PC-3 (cell line): ENCODE data around the gene RRBP1.

Experiments used
- EZH2phosphoT487 ChIP-seq: fragments of 300-600 bp; sonication (generic); IDR thresholded peaks from 2 replicates; pipeline ENCODE4 v1.6.1; 2018; ENCODE audit warnings: mild to moderate bottlenecking, antibody characterized with exemption, low read length, borderline replicate concordance
- TF ChIP-seq, protein P1 (sequence below): fragments of 300-600 bp; sonication (generic); conservative IDR thresholded peaks from 2 replicates; pipeline ENCODE4 v1.5.1; 2017; ENCODE audit warnings: antibody characterized with exemption, low read depth, mild to moderate bottlenecking, low read length

DNA sequence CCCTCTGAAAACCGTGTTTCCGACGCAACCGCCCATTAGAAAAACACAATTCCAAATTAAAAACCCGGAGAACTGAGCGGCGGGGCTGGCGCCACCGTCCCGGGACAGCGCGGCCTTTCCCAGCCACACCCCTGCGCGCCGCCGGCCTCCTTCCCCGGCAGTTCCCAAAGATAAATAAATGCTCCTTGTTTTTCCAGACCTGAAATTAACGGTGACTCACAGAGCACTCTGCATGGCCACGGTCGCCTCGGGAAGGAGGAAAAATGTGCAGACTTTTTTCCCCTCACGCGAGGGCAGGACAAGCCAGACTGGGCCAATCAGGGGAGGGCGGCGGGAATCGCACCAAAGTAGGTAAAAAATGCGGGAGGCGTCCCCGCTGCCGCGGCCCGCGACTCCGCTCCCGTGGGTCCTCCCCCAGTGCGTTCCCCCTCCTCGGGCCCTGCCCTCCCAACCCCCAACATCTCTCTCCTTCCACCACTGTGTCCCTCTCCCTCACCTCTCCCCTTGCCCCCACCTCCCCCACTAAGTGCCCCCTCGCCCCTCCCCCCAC is 113.0 kb downstream of the RRBP1 start:
- TF ChIP-seq, protein P1, sequence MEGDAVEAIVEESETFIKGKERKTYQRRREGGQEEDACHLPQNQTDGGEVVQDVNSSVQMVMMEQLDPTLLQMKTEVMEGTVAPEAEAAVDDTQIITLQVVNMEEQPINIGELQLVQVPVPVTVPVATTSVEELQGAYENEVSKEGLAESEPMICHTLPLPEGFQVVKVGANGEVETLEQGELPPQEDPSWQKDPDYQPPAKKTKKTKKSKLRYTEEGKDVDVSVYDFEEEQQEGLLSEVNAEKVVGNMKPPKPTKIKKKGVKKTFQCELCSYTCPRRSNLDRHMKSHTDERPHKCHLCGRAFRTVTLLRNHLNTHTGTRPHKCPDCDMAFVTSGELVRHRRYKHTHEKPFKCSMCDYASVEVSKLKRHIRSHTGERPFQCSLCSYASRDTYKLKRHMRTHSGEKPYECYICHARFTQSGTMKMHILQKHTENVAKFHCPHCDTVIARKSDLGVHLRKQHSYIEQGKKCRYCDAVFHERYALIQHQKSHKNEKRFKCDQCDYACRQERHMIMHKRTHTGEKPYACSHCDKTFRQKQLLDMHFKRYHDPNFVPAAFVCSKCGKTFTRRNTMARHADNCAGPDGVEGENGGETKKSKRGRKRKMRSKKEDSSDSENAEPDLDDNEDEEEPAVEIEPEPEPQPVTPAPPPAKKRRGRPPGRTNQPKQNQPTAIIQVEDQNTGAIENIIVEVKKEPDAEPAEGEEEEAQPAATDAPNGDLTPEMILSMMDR: no peak
- TF ChIP-seq EZH2phosphoT487: no peak
